T-cell (primary cell): ENCODE measurements around the gene OR10T2. TPM values are rescaled to one million over a fixed set of nuclear protein-coding genes. Genes with fewer than 3 reads are reported as not detected.

Experiments used
- ATAC-seq, 4 experiments: fragments of 200-7000 bp in 3 of 4; fragments of 150-1000 bp in 1 of 4; cut with Tn5 transposase; replicated peaks in 1 of 4; 1 replicate in 3 of 4; 2 replicates in 1 of 4; pipeline ENCODE4 v1.10.0; 2021; ENCODE audit warnings: moderate library complexity in 3 of 4, mild to moderate bottlenecking in 2 of 4, moderate number of reproducible peaks in 1 of 4
- CTCF ChIA-PET, 2 donors: fragments of 300-600 bp; sonication (Branson Sonifier 250); formaldehyde crosslinking; loops; one replicate each; lab custom pipeline; 2022; ENCODE audit warnings: antibody characterized with exemption in 2 of 2; lab: Charles Lee
- POLR2A ChIA-PET, 2 donors: fragments of 300-600 bp; sonication (Branson Sonifier 250); formaldehyde crosslinking; loops; one replicate each; lab custom pipeline; 2022; ENCODE audit warnings: antibody characterized with exemption in 2 of 2; lab: Charles Lee
- DNase-seq, 35 experiments: peaks; one replicate each; pipeline versions ENCODE4 v3.0.0 to v3.0.0-alpha.2; 2013 to 2023
- H3K27ac ChIP-seq: one replicate; pipeline ENCODE4 v1.5.1; 2013; ENCODE audit warnings: low read length
- H3K27me3 ChIP-seq, 2 experiments: replicated peaks in 1 of 2; 1 replicate in 1 of 2; 2 replicates in 1 of 2; pipeline versions ENCODE4 v1.6.1 to v1.7.0; 2013; ENCODE audit warnings: low read length in 1 of 2, mixed read lengths in 1 of 2; ENCODE audit not compliant: control insufficient read depth in 2 of 2, insufficient read depth in 2 of 2; ENCODE audit errors: extremely low read depth in 1 of 2
- H3K36me3 ChIP-seq, 2 donors: 1 replicate in 1 of 2; 2 replicates in 1 of 2; pipeline versions ENCODE4 v1.6.1 to v1.7.0; 2013; ENCODE audit warnings: low read length in 1 of 2; ENCODE audit not compliant: control insufficient read depth in 2 of 2, insufficient read depth in 1 of 2; ENCODE audit errors: extremely low read depth in 1 of 2
- H3K4me1 ChIP-seq, 2 experiments: 1 replicate in 1 of 2; 2 replicates in 1 of 2; pipeline versions ENCODE4 v1.6.1 to v1.7.0; 2013; ENCODE audit warnings: low read length in 2 of 2, mixed read lengths in 1 of 2; ENCODE audit not compliant: insufficient read depth in 2 of 2, control insufficient read depth in 1 of 2; ENCODE audit errors: extremely low read depth in 1 of 2
- H3K4me3 ChIP-seq, 2 donors: 1 replicate in 1 of 2; 2 replicates in 1 of 2; pipeline versions ENCODE4 v1.5.1 to v1.7.0; 2013; ENCODE audit warnings: mild to moderate bottlenecking in 2 of 2, low read length in 1 of 2, moderate library complexity in 1 of 2; ENCODE audit not compliant: control insufficient read depth in 1 of 2; ENCODE audit errors: extremely low read depth in 1 of 2
- H3K9me3 ChIP-seq: 2 replicates; pipeline ENCODE4 v1.7.0; 2013
- H3K27ac Mint-ChIP-seq, 2 donors: one replicate each; pipeline ENCODE4 v1.8.0; 2020 to 2021; ENCODE audit warnings: mild to moderate bottlenecking in 2 of 2, mixed read lengths in 2 of 2
- H3K27me3 Mint-ChIP-seq, 2 donors: one replicate each; pipeline ENCODE4 v1.8.0; 2021 to 2022; ENCODE audit warnings: mixed read lengths in 2 of 2
- H3K36me3 Mint-ChIP-seq: one replicate; pipeline ENCODE4 v1.8.0; 2021; ENCODE audit warnings: mixed read lengths
- H3K4me1 Mint-ChIP-seq, 3 donors: one replicate each; pipeline ENCODE4 v1.8.0; 2020 to 2022; ENCODE audit warnings: mixed read lengths in 3 of 3, mild to moderate bottlenecking in 1 of 3
- H3K4me3 Mint-ChIP-seq, 3 donors: one replicate each; pipeline ENCODE4 v1.8.0; 2020 to 2022; ENCODE audit warnings: mild to moderate bottlenecking in 3 of 3, mixed read lengths in 3 of 3, moderate library complexity in 3 of 3
- H3K9me3 Mint-ChIP-seq, 3 donors: one replicate each; pipeline ENCODE4 v1.8.0; 2020 to 2022; ENCODE audit warnings: mixed read lengths in 3 of 3
- WGBS: methylation state at CpG from one replicate; pipeline ENCODE4 v1.1.5; 2013; ENCODE audit warnings: missing lambda C conversion rate; ENCODE audit not compliant: insufficient coverage; 5-methylcytosine and 5-hydroxymethylcytosine counted together
- total RNA-seq, 35 experiments: library from RNA in 6 of 35; stranded (reverse) in 6 of 35; fragments of 120-200 nt in 1 of 35; gene quantifications; one replicate each; pipeline versions ENCODE4 v1.2.1 to v1.2.4 and lab custom pipeline; 2013 to 2026

Gene OR10T2
- total RNA-seq, 5 donors from 2014 or later (not counting 1 experiment from before 2014, with no cell fraction given), result not detected

DNA sequence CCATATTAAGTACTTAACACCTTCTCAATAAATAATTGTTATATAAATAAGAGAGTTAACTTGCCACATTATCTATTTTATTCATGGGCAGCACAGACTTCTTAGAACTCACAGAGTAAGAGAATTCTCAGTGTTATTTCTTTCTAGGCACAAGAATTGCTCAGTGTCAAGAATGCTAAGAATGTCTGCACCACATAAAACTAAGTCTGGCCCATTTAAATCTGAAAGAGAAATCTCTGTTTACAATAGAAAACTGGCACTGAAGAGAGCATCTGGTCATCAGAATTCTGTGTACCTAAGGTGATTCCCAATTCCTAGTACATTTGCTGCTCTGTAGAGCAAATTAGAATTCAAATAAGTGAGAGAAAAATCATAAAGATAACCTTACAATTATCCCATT lies 22.9 kb upstream of the OR10T2 start:
- Histone ChIP-seq H3K36me3 (no peaks in the 10 kb centered on the region), H3K4me1 (no peaks in the 10 kb centered on the region), H3K27me3 (no peaks in the 10 kb centered on the region), H3K9me3 (no peaks in the 10 kb centered on the region), H3K27ac (no peak overlapping the region), H3K4me3 (no peak overlapping the region)
- ChIA-PET CTCF (no interaction called here), POLR2A (no interaction called here)
- Mint-ChIP-seq H3K27me3 (peaks cover 4 to 8% of the 10 kb centered on the region in 2 donors), H3K4me3 (no peak overlapping the region), H3K27ac (no peak overlapping the region), H3K36me3 (no peaks in the 10 kb centered on the region), H3K9me3 (no peaks in the 10 kb centered on the region), H3K4me1 (no peaks in the 10 kb centered on the region)
- no peak for ATAC-seq
- no peak for DNase-seq

DNA sequence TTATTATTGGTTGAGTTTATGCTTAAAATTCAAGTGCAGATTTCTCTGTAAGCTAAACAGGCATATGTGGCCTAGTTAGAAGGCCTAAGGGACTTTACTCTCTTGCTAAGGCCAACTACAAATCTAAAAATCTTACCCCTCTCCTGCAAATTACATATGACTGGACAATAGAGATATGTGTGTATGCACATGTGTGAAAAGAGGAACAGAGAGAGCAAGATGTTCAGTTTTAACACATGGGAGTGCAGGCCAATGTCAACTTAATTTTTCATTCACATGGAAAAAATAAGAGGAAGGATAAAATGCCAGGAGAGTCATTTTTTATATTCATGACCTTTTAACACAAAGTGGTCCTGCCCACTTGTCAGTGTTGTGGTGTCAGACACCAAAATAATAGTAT lies 18.3 kb upstream of the OR10T2 start:
- H3K27ac ChIP-seq, result no peak overlapping the region
- H3K9me3 ChIP-seq, result no peaks in the 10 kb centered on the region
- H3K9me3 Mint-ChIP-seq, result no peaks in the 10 kb centered on the region
- H3K4me3 Mint-ChIP-seq, result no peak overlapping the region
- H3K27me3 Mint-ChIP-seq, result peaks cover 13 to 18% of the 10 kb centered on the region in 2 donors
- H3K4me3 ChIP-seq, result no peak overlapping the region
- POLR2A ChIA-PET, result interaction anchor here in 1 of 2 donors (0.5 kb wide), 1 partner anchor 456 kb away, joined by 4 read pairs; no protein-coding TSS in a partner anchor
- H3K4me1 ChIP-seq, result no peaks in the 10 kb centered on the region
- no peaks in the 10 kb centered on the region for H3K36me3 ChIP-seq
- H3K27ac Mint-ChIP-seq, result no peak overlapping the region
- no peaks in the 10 kb centered on the region for H3K27me3 ChIP-seq
- no peaks in the 10 kb centered on the region for H3K4me1 Mint-ChIP-seq
- ATAC-seq (no peak), DNase-seq (no peak)
- H3K36me3 Mint-ChIP-seq, result no peaks in the 10 kb centered on the region
- CTCF ChIA-PET, result interaction anchor here in 1 of 2 donors (1.0 kb wide), 1 partner anchor 108 kb away, joined by 3 read pairs; no protein-coding TSS in a partner anchor

DNA sequence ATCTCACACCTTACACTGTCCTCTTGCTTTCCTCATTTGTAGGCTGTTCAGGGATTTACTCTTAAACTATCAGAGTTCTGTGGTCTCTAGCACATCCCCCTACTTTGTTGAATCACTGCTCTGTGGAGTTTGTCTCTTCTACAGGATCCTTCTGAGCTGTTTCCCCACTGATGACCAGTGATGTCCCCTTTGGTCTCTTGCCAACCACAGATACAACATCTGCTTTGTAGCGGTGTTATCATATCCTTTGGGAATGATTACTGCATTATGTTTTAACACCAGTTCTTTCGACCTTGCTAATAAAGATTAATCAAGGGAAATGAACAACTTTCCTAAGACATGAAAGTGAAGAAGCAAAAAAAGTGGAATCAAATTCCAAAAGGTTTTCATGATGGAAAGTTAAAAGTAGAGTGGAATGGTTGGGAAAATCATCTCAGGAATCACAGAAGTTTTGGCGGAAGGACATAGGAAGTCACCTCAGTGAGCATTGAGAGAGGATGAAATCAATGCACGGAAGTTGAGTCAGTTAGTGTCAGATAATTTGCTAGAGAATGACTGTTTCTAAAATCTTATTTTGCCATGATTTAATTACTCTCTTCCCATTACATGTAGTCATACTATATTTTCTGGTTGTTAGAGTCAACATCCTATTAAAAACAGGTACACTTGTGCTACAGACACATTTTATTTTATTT lies 15.5 kb upstream of the OR10T2 start:
- DNase-seq (no peak), ATAC-seq (no peak)
- Mint-ChIP-seq H3K4me1 (no peaks in the 10 kb centered on the region), H3K27me3 (peaks cover 7 to 14% of the 10 kb centered on the region in 2 donors), H3K27ac (no peak overlapping the region), H3K36me3 (no peaks in the 10 kb centered on the region), H3K4me3 (no peak overlapping the region), H3K9me3 (no peaks in the 10 kb centered on the region)
- POLR2A ChIA-PET, result no interaction called here
- WGBS, result 100% methylated on average over 1 of the region's 4 CpGs
- Histone ChIP-seq H3K4me1 (no peaks in the 10 kb centered on the region), H3K9me3 (no peaks in the 10 kb centered on the region), H3K27ac (no peak overlapping the region), H3K27me3 (no peaks in the 10 kb centered on the region), H3K36me3 (no peaks in the 10 kb centered on the region), H3K4me3 (no peak overlapping the region)
- CTCF ChIA-PET, result interaction anchor here in 1 of 2 donors (0.5 kb wide), 1 partner anchor 512 kb away, joined by 3 read pairs; no protein-coding TSS in a partner anchor

- Histone ChIP-seq H3K4me3 (no peak overlapping the region), H3K27me3 (no peaks in the 10 kb centered on the region), H3K4me1 (peaks cover 0 to 2% of the 10 kb centered on the region in 2 experiments), H3K36me3 (no peaks in the 10 kb centered on the region), H3K27ac (no peak overlapping the region), H3K9me3 (no peaks in the 10 kb centered on the region)
- no peaks in the 10 kb centered on the region for H3K9me3 Mint-ChIP-seq
- peaks cover 0 to 16% of the 10 kb centered on the region in 2 donors for H3K27me3 Mint-ChIP-seq
- H3K36me3 Mint-ChIP-seq, result no peaks in the 10 kb centered on the region
- ATAC-seq (no peak), DNase-seq (no peak)
- H3K4me3 Mint-ChIP-seq, result no peak overlapping the region
- no peak overlapping the region for H3K27ac Mint-ChIP-seq
- ChIA-PET POLR2A (no interaction called here), CTCF (interaction anchor here in 1 of 2 donors (0.7 kb wide), 1 partner anchor 179 kb away, joined by 6 read pairs; no protein-coding TSS in a partner anchor)
- 20% methylated on average over 2 of the region's 5 CpGs for WGBS
- H3K4me1 Mint-ChIP-seq, result no peaks in the 10 kb centered on the region
These were observed 7.8 kb upstream of the OR10T2 start for GRCh38 chr1:158407092-158407491.

DNA sequence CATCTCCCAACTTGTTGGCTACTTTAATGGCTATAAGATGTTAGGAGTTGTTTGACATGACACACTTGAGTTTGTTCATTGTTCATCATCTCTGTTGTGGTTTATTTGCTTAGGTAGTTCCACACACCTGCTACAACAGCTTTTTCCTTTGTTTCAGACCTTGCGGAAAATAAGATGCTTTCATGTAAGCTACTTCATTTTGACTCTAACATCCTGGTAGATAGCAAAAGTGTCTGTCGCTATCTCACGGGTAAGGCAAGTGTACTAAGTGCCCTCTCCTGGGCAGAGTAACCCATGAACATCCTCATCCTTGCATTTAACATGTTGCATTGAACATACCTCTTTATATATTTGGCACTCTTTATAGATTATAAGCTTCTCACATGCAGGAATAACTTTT lies 1.6 kb upstream of the OR10T2 start:
- H3K36me3 ChIP-seq, result no peaks in the 10 kb centered on the region
- H3K27me3 ChIP-seq, result peaks cover 0 to 7% of the 10 kb centered on the region in 2 experiments
- ChIA-PET POLR2A (no interaction called here), CTCF (interaction anchor here (0.6 kb wide), 2 partner anchors 58 to 195 kb away, joined by 4 to 5 read pairs; no protein-coding TSS in a partner anchor)
- Mint-ChIP-seq H3K4me3 (no peak overlapping the region), H3K27me3 (peaks cover 10 to 17% of the 10 kb centered on the region in 2 donors), H3K27ac (no peak overlapping the region), H3K36me3 (no peaks in the 10 kb centered on the region), H3K4me1 (peaks cover 0 to 8% (median 5%) of the 10 kb centered on the region in 3 donors), H3K9me3 (no peaks in the 10 kb centered on the region)
- no peak overlapping the region for H3K27ac ChIP-seq
- H3K9me3 ChIP-seq, result no peaks in the 10 kb centered on the region
- ATAC-seq (peak in 1 of 4 experiments; percentile 57), DNase-seq (peak in 1 of 35 experiments; percentile 4)
- no peak overlapping the region for H3K4me3 ChIP-seq
- whole genome bisulfite sequencing, result no CpG with 5 or more reads among the region's 3 CpGs
- peaks cover 0 to 21% of the 10 kb centered on the region in 2 experiments for H3K4me1 ChIP-seq

DNA sequence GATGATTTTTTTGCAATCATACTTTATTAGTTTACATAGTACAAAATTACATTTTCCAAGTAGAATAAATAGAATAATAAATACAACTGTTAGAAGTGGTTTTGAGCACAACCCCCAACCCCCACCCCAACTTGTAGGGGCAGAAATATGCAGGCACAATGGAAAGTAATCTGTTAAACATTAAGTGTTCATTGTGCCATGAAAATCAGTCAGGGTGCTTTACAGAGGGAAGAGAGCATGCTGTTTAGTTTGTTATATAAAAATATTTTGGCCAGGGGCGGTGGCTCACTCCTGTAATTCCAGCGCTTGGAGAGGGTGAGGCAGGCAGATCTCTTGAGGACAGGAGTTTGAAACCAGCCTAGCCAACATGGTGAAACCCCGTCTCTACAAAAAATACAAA lies 2.6 kb downstream of the OR10T2 start:
- ATAC-seq, result no peak
- CTCF ChIA-PET, result no interaction called here
- no CpG with 5 or more reads among the region's 3 CpGs for WGBS

More for the DNA sequence above, 2.6 kb downstream of the OR10T2 start:
- no peaks in the 10 kb centered on the region for H3K9me3 ChIP-seq
- Mint-ChIP-seq H3K27me3 (peaks cover 10 to 12% of the 10 kb centered on the region in 2 donors), H3K27ac (no peak overlapping the region), H3K4me1 (peaks cover 0 to 8% (median 5%) of the 10 kb centered on the region in 3 donors), H3K9me3 (no peaks in the 10 kb centered on the region), H3K4me3 (no peak overlapping the region), H3K36me3 (no peaks in the 10 kb centered on the region)
- H3K36me3 ChIP-seq, result no peaks in the 10 kb centered on the region
- H3K27me3 ChIP-seq, result peaks cover 0 to 7% of the 10 kb centered on the region in 2 experiments
- no peak overlapping the region for H3K4me3 ChIP-seq
- DNase-seq, result no peak
- peaks cover 0 to 21% of the 10 kb centered on the region in 2 experiments for H3K4me1 ChIP-seq
- no peak overlapping the region for H3K27ac ChIP-seq
- POLR2A ChIA-PET, result no interaction called here
